Uterus (tissue), 4 donors: ENCODE data around the gene OBSCN. TPM values are rescaled to one million over a fixed set of nuclear protein-coding genes. Genes with fewer than 3 reads are reported as not detected.

ENCODE experiments used
- DNase-seq, 2 donors: peaks; one replicate each; pipeline ENCODE4 v3.0.0-alpha.2; 2019 to 2020
- H3K27ac ChIP-seq, 2 donors: fragments of 200-600 bp; sonication (generic); 1 replicate in 1 of 2; 2 replicates in 1 of 2; pipeline ENCODE4 v1.5.1; 2016 to 2018
- H3K27me3 ChIP-seq, 2 donors: fragments of 200-600 bp; sonication (generic); one replicate each; pipeline ENCODE4 v1.5.1; 2018 to 2019; ENCODE audit warnings: control low read depth in 1 of 2
- H3K36me3 ChIP-seq, 2 donors: fragments of 200-600 bp; sonication (generic); one replicate each; pipeline ENCODE4 v1.5.1; 2019; ENCODE audit warnings: control low read depth in 1 of 2
- H3K4me1 ChIP-seq, 2 donors: fragments of 200-600 bp; sonication (generic); one replicate each; pipeline ENCODE4 v1.5.1; 2018 to 2019; ENCODE audit warnings: control low read depth in 1 of 2
- H3K4me3 ChIP-seq, 2 donors: fragments of 200-600 bp; sonication (generic); 1 replicate in 1 of 2; 2 replicates in 1 of 2; pipeline ENCODE4 v1.5.1; 2018 to 2019; ENCODE audit warnings: mild to moderate bottlenecking in 1 of 2
- H3K9me3 ChIP-seq, 2 donors: fragments of 200-600 bp; sonication (generic); one replicate each; pipeline ENCODE4 v1.5.1; 2019; ENCODE audit warnings: control low read depth in 1 of 2
- CTCF ChIP-seq, 4 experiments: fragments of 200-600 bp in 2 of 4; fragments of 450-650 bp in 2 of 4; sonication (generic) in 2 of 4; IDR thresholded peaks; one replicate each; pipeline ENCODE4 v1.5.1; 2016 to 2019; ENCODE audit warnings: antibody characterized with exemption in 4 of 4, mild to moderate bottlenecking in 2 of 4, moderate library complexity in 1 of 4
- POLR2A ChIP-seq, 2 donors: fragments of 450-650 bp; IDR thresholded peaks; one replicate each; pipeline ENCODE4 v1.6.1; 2016; ENCODE audit warnings: antibody characterized with exemption in 2 of 2, mild to moderate bottlenecking in 1 of 2, moderate library complexity in 1 of 2
- intact Hi-C: fragments of 100-400 bp; cut with DNase I; formaldehyde crosslinking; loops from one replicate; pipeline ENCODE4 v1.15.1; 2023; ENCODE audit warnings: low total_unique reads
- total RNA-seq, 4 donors: library from RNA; depleted of rRNA in 3 of 4; stranded (reverse); fragments of >200 nt in 3 of 4; gene quantifications; one replicate each; pipeline versions ENCODE4 v1.1.0 to v1.2.4, GENCODE V29; 2014 to 2023
- donor health status: DM: yes; HTN: yes; CAD: no.

Gene OBSCN
- total RNA-seq, 4 donors from 2014 or later = 5.9 to 53.2 (median 22.4) TPM

GRCh38 chr1:228161362-228161761 lies 46.5 kb upstream of the OBSCN start:
- Histone ChIP-seq H3K36me3 (no peaks in the 10 kb centered on the region), H3K4me1 (peaks cover 0 to 5% of the 10 kb centered on the region in 2 donors), H3K27ac (peak overlapping the region; percentile 81 to 99), H3K4me3 (no peak overlapping the region), H3K27me3 (no peaks in the 10 kb centered on the region), H3K9me3 (no peaks in the 10 kb centered on the region)
- TF ChIP-seq POLR2A (IDR thresholded peaks at IDR 0.05) (no peak), CTCF (IDR thresholded peaks at IDR 0.05) (no peak)
- DNase-seq = no peak
- intact Hi-C loops = no loop called here

GRCh38 chr1:228161866-228162265 lies 46.0 kb upstream of the OBSCN start:
- Histone ChIP-seq H3K27ac (peak overlapping the region; percentile 81 to 99), H3K4me3 (no peak overlapping the region), H3K9me3 (no peaks in the 10 kb centered on the region), H3K4me1 (peaks cover 0 to 8% of the 10 kb centered on the region in 2 donors), H3K36me3 (no peaks in the 10 kb centered on the region), H3K27me3 (no peaks in the 10 kb centered on the region)
- DNase-seq = peak in 1 of 2 donors; percentile 17
- TF ChIP-seq POLR2A (IDR thresholded peaks at IDR 0.05) = no peak
- no peak for TF ChIP-seq CTCF (IDR thresholded peaks at IDR 0.05)
- intact Hi-C loops = no loop called here

GRCh38 chr1:228162286-228163006 lies 45.4 kb upstream of the OBSCN start:
- Histone ChIP-seq H3K4me1 (peaks cover 0 to 8% of the 10 kb centered on the region in 2 donors), H3K27me3 (no peaks in the 10 kb centered on the region), H3K27ac (peak overlapping the region; percentile 81 to 99), H3K9me3 (no peaks in the 10 kb centered on the region), H3K4me3 (peak overlapping the region; percentile 17 to 19), H3K36me3 (no peaks in the 10 kb centered on the region)
- peak in 1 of 2 donors; percentile 8 for TF ChIP-seq POLR2A (IDR thresholded peaks at IDR 0.05)
- peak in 1 of 4 experiments; percentile 11 for TF ChIP-seq CTCF (IDR thresholded peaks at IDR 0.05)
- peak; percentile 44 to 72 for DNase-seq
- intact Hi-C loops = no loop called here

- H3K9me3 ChIP-seq = no peaks in the 10 kb centered on the region
- no peaks in the 10 kb centered on the region for H3K36me3 ChIP-seq
- DNase-seq = peak; percentile 82 to 88
- intact Hi-C loops = no loop called here
- peak overlapping the region; percentile 81 to 99 for H3K27ac ChIP-seq
- peak overlapping the region; percentile 17 to 19 for H3K4me3 ChIP-seq
- TF ChIP-seq POLR2A (IDR thresholded peaks at IDR 0.05) (peak in 1 of 2 donors; percentile 24), CTCF (IDR thresholded peaks at IDR 0.05) (no peak)
- peaks cover 0 to 8% of the 10 kb centered on the region in 2 donors for H3K4me1 ChIP-seq
- no peaks in the 10 kb centered on the region for H3K27me3 ChIP-seq
Observed at GRCh38 chr1:228163007-228163753, 44.7 kb upstream of the OBSCN start.
